ENCODE measurements around the gene IMP4. TPM values are rescaled to one million over a fixed set of nuclear protein-coding genes. Genes with fewer than 3 reads are reported as not detected.

Gene IMP4
- total and polyA plus RNA-seq, 10 of the 15 experiments (the other 5 are each of a cell fraction or from before 2014, with no cell fraction given), result 41.4 to 242 (median 166) TPM

DNA sequence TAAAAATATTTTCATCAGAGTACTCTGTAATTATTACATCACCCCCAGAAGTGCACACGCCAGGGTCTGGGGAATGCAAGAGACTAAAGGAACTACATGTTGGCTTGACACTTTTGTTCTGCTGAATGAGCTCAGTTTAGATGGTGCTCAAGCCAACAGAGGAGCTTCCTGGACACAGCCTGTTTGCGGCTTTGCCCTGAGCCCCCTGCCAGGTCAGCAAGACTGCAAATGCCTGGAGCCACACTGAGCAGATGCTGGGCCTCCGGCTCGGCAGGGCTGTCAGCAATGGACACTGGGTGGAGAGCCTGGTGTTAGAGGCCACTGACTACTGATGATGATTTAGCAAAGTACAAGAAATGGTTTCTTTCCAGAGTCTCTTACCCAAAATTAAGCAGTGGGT, 45.1 kb downstream of the IMP4 start:
- Histone ChIP-seq H3K27me3 (replicated peaks in 1 of 2; ENCODE audit: control insufficient read depth in 2 of 2, insufficient read depth in 2 of 2, low read length in 1 of 2) (no peaks in the 10 kb centered on the region), H3K36me3 (ENCODE audit: control insufficient read depth in 2 of 2, insufficient read depth in 2 of 2, low read length in 1 of 2) (no peaks in the 10 kb centered on the region), H3K27ac (ENCODE audit: control insufficient read depth, insufficient read depth) (peak overlapping the region; percentile 8; the same call in 1 of the 2 replicates), H3K4me3 (no peak overlapping the region), H3K4me1 (ENCODE audit: control insufficient read depth, insufficient read depth, low read length) (peaks cover 49% of the 10 kb centered on the region), H2AFZ (ENCODE audit: control insufficient read depth, low read depth, low read length) (no peak overlapping the region), H3K79me2 (ENCODE audit: control insufficient read depth, insufficient read depth, low read length) (no peaks in the 10 kb centered on the region), H3K9ac (ENCODE audit: control insufficient read depth, insufficient read depth, low read length) (0 out of 2 replicates have a peak overlapping the region, but pooled peaks have one; percentile 19), H3K4me2 (ENCODE audit: control insufficient read depth, insufficient read depth) (peak overlapping the region; percentile 35; the same call in 1 of the 2 replicates), H4K20me1 (ENCODE audit: control insufficient read depth, insufficient read depth) (no peaks in the 10 kb centered on the region), H3K9me3 (replicated peaks; ENCODE audit: control insufficient read depth, insufficient read depth, low read length) (no peaks in the 10 kb centered on the region)
- ATAC-seq, result no peak
- ChIA-PET CTCF (interaction anchor here (2.8 kb wide), 1 partner anchor 15 kb away, joined by 13 read pairs; no protein-coding TSS in a partner anchor), POLR2A (interaction anchor here (1.2 kb wide), 1 partner anchor 11 kb away, joined by 3 read pairs; no protein-coding TSS in a partner anchor), RAD21 (ENCODE audit: unreplicated experiment) (interaction anchor here (2.2 kb wide), 1 partner anchor 45 kb away, joined by 6 read pairs; the partner anchor contains the start of gene IMP4), SMC1A (ENCODE audit: uncharacterized antibody, unreplicated experiment) (interaction anchor here (4.3 kb wide), 1 partner anchor 10 kb away, joined by 25 read pairs; no protein-coding TSS in a partner anchor)
- intact Hi-C loops (cut with micrococcal nuclease; ENCODE audit: unreplicated experiment), result no loop called here
- FAIRE-seq, result peak; percentile 13
- in situ Hi-C loops (cut with MboI), result no loop called here
- BruUV-seq (replicated peaks), result no TSS peak
- no peak for DNase-seq (ENCODE audit: low read depth, low spot score)
- WGBS (ENCODE audit: insufficient coverage, insufficient replicate concordance, low lambda C conversion rate, missing lambda C conversion rate), result 50% methylated on average over 4 of the region's 4 CpGs
- TF ChIP-seq, protein P1, sequence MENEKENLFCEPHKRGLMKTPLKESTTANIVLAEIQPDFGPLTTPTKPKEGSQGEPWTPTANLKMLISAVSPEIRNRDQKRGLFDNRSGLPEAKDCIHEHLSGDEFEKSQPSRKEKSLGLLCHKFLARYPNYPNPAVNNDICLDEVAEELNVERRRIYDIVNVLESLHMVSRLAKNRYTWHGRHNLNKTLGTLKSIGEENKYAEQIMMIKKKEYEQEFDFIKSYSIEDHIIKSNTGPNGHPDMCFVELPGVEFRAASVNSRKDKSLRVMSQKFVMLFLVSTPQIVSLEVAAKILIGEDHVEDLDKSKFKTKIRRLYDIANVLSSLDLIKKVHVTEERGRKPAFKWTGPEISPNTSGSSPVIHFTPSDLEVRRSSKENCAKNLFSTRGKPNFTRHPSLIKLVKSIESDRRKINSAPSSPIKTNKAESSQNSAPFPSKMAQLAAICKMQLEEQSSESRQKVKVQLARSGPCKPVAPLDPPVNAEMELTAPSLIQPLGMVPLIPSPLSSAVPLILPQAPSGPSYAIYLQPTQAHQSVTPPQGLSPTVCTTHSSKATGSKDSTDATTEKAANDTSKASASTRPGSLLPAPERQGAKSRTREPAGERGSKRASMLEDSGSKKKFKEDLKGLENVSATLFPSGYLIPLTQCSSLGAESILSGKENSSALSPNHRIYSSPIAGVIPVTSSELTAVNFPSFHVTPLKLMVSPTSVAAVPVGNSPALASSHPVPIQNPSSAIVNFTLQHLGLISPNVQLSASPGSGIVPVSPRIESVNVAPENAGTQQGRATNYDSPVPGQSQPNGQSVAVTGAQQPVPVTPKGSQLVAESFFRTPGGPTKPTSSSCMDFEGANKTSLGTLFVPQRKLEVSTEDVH (IDR thresholded peaks at IDR 0.05; ENCODE audit: low read depth, partially characterized antibody), result no peak

Data from GM12878 (cell line).